ENCODE data around the gene FER.
"Not testable (repeated sequence)": the region's sequence is repeated elsewhere in the genome, so short reads cannot be mapped to it uniquely, and the experiment has no call there.

The FER gene

GRCh38 chr5:108983461-108984092, 235.9 kb downstream of the FER start:
- no peak for DNase-seq

- DNase-seq, result no peak
Measured at GRCh38 chr5:108989761-108990392, 242.2 kb downstream of the FER start.

- not testable (repeated sequence) for DNase-seq
Measured at GRCh38 chr5:108992396-108993085, 244.8 kb downstream of the FER start.

GRCh38 chr5:108993440-108993839, 245.7 kb downstream of the FER start:
- DNase-seq, result not testable (repeated sequence)

- DNase-seq, result no peak
Measured at GRCh38 chr5:108997720-108998119, 250.0 kb downstream of the FER start.

- no peak for DNase-seq
Measured at GRCh38 chr5:108998216-108998615, 250.5 kb downstream of the FER start.

GRCh38 chr5:109003928-109004327, 256.2 kb downstream of the FER start:
- DNase-seq, result no peak

- DNase-seq, result no peak
Measured at GRCh38 chr5:109005297-109006009, 257.8 kb downstream of the FER start.

GRCh38 chr5:109006129-109006528, 258.4 kb downstream of the FER start:
- no peak for DNase-seq

- DNase-seq, result no peak
Measured at GRCh38 chr5:109016300-109016699, 268.6 kb downstream of the FER start.

GRCh38 chr5:109022056-109022455, 274.4 kb downstream of the FER start:
- no peak for DNase-seq

- DNase-seq, result not testable (repeated sequence)
Measured at GRCh38 chr5:109025729-109026128, 278.0 kb downstream of the FER start.

- DNase-seq, result no peak
Measured at GRCh38 chr5:109027983-109028607, 280.4 kb downstream of the FER start.

GRCh38 chr5:109028608-109029299, 281.1 kb downstream of the FER start:
- DNase-seq, result no peak

- no peak for DNase-seq
Measured at GRCh38 chr5:109029847-109030246, 282.1 kb downstream of the FER start.

GRCh38 chr5:109030360-109031143, 282.9 kb downstream of the FER start:
- no peak for DNase-seq

- no peak for DNase-seq
Measured at GRCh38 chr5:109034306-109034705, 286.6 kb downstream of the FER start.

- DNase-seq, result no peak
Measured at GRCh38 chr5:109035436-109035835, 287.7 kb downstream of the FER start.

GRCh38 chr5:109038209-109038840, 290.6 kb downstream of the FER start:
- no peak for DNase-seq

- no peak for DNase-seq
Measured at GRCh38 chr5:109041317-109041716, 293.6 kb downstream of the FER start.

GRCh38 chr5:109045710-109046109, 298.0 kb downstream of the FER start:
- no peak for DNase-seq
